Ecto neural progenitor cell (in vitro differentiated cells): ENCODE data around the gene RBBP4.
A peak's percentile ranks its signal among the peaks of the same experiment; 100 is the strongest.
"Not testable (repeated sequence)": the region's sequence is repeated elsewhere in the genome, so short reads cannot be mapped to it uniquely, and the experiment has no call there.

Experiments used
- DNase-seq: peaks from one replicate; pipeline ENCODE4 v3.0.0-alpha.2; 2018; ENCODE audit warnings: low spot score

RBBP4 gene

DNA sequence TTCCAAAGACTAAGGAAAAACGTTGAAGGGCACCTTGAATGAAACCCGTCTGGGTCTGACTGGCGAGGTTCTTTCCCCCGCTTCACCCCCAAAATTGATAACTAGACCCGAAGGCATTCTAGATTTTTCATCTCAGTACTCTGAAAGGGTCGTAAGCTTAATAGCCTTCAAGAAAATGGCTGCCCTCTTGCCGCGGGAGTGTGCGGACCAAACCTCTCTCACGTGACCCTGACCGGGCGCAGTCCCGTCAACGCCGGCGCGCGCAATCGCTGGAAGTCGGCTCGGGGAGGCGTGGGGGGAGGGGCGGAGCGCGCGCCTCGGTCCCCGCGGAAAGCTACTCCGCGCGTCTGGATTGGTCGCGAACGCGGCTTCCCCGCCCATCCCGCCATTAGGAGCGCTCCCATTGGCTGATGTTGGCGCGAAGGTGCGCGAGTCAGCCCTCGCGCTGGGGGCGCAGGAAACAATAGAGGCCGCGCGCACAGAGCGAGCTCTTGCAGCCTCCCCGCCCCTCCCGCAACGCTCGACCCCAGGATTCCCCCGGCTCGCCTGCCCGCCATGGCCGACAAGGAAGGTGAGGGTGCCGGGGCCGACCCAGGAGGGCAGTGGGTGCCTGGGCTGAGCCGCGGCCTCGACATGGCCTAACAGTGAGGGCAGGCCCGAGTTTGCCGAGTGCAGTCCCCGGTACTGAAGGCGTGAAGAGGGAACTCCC lies at the start of gene RBBP4:
Gene RBBP4 (plus strand): TSS at position 457 of the 709 bp plus-strand sequence. CDS start 99 bp downstream, at position 556.
- DNase-seq: peak; percentile 99

DNA sequence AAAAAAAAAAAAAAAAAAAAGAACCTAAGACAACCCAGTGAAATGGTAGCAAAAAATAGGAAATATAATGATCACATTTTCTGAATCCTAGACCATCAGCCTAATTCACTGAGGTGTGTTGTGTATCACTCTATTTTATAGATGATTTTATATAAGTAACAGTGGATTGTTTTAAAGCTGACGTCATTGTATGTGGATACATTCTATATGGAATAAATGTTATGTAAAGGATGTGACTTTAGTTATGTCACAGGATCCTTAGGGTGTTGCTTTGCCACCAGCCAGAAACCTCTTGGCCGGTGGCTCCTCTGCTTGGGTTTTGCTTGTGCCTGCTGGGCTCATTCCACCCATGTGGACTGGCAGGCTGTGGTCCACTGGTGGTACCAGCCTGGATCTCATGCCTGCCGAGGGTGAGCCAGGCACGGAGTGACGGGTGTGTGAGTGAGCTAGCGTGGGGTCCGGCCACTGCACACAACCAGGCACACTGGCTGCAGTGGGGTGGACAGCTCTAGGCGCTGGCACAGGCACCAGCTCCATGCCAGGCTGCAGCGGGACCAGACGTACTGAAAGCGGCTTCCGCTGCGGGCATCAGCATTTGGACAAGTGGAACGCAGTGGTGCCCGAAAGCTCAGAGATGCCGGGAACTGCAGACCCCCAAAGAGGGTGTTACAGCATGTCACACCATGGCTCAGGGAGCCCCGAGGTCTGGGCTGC lies 45.1 kb upstream of the RBBP4 start:
- no peak for DNase-seq

DNA sequence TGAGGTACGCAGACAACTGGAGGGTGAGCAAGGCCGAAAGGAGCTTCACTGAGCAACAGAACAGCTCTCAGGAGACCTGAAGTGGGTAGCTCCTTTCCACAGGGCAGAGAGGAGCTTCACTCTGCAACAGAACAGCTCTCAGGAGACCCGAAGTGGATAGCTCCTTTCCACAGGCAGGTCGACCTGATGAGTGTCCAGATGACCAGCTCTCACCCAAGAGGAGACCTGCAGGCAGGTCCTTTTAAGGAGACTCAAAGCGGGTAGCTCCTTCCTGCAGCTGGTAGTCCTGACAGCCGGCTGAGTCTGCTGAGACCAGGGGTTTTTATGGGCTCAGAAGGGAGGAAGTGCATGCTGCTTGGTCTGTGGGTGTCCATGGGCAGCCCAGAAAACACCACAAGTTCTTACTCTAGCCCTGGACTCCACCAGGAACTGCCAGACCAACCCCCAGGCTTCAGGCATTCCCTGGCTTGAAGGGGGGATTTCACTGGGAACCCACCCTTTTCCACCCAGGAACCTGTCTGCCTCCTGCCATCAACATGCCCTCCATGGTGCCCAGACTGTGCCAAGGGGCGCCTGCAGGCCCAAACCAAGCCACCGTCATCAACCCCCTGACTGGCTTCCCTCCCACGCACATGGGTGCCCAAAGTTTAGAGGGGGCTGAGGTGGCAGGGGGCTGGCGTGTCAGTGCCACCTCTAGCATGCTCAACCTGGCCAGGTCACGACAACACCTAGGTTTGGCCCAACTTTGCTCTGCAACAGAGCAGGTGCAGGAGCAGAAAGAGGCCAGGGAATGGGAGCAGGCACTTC lies 44.2 kb upstream of the RBBP4 start:
- DNase-seq: no peak

DNA sequence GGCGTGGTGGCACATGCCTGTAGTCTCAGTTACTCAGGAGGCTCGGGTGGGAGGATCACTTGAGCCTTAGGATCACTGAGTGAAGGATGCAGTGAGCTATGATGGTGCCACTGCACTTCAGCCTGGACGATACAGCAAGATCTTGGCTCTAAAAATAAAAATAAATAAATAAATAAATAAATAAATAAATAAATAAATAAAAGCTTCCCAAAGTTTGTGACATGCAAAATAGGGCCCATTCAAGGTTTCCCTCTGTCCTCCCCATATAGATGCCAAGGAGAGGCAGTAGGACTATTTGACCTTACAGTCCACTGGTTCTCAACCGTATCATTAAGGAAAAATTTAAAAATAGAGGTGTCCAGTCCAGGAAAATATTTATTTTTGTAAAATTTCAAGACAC lies 41.8 kb upstream of the RBBP4 start:
- DNase-seq: no peak

DNA sequence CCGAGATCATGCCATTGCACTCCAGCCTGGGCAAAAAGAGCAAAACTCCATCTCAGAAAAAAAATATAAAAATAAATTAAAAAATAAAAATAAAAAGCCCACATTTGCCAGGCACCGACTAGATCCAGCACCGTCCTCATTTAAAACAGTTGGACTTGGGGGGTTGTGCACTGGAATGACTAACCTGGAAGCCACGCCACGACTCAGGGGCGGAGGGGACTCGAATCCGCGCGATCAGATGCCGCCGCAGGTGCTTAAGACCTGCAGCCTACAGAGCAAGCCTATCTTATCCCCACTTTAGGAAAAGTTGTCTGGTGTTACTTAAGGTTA lies 39.2 kb upstream of the RBBP4 start:
- no peak for DNase-seq

DNA sequence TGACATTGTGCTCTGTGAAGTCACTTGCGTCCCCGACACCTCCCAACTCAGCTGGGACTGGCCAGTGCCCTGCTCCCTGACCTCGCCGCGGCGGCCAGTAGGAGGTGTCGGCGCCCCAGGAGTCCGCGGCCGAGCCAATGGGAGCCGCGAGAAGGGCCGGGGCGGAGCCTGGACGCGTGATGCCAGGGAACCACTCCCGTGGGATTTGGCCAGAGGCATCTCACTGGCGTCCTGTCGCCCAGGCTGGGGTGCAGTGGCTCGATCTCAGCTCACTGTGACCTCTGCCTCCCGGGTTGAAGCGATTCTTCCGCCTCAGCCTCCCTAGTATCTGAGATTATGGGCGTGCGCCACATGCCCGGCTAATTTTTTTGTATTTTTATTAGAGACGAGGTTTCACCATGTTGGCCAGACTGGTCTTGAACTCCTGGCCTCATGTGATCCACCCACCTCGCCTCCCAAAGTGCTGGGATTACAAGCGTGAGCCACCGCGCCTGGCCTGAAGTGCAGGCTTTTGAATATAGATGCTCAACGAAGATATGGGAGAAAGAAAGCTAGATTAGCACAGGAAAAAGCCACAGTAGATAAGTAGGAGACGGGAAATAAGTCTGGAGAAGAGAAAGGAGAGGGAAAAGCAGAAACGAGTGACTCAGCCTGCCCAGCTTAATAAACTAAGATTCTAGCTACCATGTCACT lies 38.7 kb upstream of the RBBP4 start:
- peak; percentile 92 for DNase-seq

DNA sequence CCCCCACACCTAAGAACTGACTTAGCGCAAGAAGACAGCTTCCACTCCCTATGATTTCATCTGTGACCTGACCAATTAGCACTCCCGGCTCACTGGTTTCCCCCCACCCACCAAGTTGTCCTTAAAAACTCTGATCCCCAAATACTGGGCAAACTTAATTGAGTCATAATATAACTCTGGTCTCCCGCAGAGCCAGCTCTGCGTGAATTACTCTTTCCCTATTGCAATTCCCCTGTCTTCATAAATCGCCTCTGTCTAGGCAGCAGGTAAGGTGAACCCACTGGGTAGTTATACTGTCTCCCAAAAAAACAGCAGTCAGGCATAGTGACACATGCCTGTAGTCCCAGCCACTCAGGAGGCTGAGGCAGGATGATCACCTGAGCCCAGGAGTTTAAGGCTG lies 37.5 kb upstream of the RBBP4 start:
- no peak for DNase-seq

DNA sequence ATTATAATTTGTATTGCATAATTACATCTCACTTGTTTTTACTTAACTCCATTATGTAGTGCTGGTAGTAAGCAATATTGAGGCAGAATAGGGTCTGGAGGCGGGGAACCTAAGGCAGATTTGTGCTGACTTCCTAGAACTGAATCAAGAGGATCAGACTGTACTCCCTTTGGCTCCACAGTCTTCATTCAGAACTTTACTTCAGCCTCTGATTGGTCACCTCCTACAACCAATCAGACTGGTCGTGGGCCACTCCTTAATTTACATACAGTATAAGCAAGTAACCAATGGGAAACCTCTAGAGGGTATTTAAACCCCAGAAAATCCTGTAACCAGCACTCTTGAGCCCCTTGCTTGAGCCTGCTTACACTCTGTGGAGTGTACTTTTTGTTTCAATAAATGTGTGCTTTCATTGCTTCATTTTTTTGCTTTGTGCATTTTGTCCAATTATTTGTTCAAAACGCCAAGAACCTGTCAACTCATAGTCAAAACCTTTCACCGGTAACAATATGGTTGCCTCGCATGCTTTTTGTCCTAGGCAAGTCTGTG lies 32.3 kb upstream of the RBBP4 start:
- DNase-seq: no peak

DNA sequence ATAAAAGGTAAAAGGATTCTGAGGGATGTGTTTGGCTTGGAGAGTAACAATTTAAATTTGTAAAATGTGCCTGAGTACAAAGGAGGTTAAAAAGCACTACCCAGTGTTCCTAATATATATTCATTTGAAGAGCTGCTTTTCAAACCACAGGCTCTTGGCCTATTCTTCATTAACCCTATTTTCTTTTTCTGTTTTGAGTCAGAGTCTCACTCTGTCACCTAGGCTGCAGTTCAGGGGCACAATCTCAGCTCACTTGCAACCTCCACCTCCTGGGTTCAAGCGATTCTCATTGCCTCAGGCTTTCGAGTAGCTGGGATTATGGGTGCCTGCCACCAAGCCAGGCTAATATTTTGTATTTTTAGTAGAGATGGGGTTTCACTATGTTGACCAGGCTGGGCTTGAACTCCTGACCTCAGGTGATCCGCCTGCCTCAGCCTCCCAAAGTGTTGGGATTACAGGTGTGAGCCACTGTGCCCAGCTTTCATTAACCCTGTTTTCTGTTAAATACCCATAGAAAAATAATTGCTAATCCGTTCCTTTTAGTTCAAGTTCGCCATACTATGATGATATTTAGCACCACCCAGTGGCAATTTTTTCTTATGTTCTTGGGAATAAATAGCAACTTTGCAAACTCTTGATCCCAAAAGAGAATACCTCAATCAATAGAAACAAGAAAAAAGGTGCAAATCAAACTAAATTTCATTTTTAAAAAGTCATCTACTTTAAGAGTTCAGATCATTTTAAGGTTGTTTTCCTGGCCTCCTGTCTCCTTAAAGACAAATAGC lies 31.1 kb upstream of the RBBP4 start:
- no peak for DNase-seq

DNA sequence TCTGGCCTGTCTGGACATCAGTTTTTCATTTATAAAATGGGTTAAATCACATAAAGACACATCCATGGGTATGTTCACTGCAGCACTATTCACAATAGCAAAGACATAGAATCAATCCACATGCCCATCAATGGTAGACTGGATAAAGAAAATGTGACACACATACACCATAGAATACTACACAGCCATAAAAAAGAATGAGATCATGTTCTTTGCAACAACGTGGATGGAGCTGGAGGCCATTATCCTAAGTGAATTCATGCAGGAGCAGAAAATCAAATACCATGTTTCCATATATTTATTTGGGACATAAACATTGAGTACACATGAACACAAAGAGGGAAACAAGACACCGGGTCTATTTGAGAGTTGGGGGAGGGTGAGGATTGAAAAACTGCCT lies 28.8 kb upstream of the RBBP4 start:
- no peak for DNase-seq

DNA sequence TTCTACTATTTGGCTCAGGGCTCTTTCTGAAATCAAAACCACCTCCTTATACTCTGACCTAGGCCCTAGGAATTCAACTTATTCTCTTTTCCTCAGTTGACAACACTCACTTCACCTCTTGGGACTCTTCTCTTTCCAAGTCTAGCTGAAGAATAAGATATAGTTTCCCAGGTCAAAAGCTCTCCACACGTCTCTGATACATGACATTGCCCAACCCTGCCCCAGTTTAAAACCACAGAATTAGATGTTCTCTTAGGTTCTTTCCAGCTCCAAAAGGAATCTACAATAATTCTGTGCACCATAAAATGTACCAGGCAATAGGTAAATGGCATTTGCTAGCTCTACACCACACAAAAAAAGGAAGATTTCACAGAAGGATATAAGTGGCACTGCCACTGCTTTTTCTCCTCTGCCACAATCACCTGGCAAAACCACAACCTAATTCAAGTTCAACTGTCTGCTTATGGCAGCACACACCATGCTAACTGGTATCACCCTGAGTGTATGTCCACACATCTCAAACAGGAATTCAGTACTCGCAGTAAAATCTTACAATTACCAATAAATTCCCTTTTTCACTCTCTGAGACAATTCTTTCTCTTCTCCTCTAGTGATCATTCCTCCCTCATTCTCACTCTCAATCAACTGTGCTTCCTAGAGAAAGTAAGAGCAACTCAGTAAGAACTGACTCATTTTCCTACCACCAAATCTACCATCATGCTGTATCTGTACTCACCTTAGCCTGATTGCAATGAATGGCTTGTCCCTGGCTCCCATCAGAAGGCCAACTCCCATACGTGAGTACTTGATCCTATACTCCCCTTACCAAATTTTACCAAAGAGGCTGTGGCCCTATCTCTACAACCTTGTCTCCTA lies 28.0 kb upstream of the RBBP4 start:
- DNase-seq: no peak

DNA sequence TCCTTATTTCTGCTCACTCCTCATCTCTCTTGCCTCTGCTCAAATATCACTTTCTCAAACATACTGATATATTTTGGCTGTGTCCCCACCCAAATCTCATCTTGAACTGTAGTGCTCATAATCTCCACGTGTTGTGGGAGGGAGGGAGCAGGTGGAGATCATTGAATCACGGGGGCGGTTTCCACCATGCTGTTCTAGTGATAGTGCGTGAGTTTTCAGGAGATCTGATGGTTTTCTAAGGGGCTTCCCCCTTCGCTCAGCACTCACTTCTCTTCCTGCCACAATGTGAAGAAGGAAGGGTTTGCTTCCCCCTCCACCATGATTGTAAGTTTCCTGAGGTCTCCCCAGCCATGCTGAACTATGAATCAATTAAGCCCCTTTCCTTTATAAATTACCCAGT lies 27.2 kb upstream of the RBBP4 start:
- no peak for DNase-seq

DNA sequence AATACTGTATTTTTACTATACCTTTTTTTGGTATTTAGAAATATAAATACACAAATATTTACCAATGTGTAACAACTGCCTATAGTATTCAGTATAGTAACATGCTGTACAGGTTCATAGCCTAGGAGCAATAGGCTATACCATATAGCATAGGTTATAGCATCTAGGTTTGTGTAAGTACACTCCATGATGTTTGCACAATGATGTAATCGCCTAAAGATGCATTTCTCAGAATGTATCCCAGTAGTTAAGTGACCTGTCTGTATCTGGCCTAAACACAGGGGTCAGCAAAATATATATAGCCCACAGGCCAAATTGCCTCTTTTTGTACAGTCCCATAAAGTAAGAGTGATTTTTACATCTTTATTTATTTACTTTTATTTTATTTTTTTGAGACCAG lies 24.8 kb upstream of the RBBP4 start:
- no peak for DNase-seq

DNA sequence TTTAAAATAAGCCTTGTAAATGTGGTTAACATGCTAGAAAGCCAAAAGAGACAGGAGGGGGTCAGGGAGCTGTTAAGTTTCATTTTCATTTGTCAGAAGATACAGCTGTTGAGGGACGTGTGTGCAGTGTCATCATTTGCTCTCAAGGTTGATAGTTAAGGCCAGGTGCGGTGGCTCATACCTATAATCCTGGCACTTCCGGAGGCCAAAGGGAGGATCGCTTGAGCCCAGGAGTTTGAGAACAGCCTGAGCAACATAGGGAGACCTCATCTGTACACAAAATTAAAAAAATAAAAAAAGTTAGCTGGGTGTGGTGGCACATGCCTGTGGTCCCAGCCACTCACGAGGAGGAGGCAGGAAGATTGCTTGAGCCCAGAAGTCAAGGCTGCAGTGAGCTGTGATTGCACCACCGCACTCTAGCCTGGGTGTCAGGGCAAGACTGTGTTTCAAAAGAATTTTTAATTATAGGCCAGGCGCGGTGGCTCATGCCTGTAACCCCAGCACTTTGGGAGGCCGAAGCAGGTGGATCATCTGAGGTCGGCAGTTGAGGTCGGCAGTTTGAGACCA lies 23.3 kb upstream of the RBBP4 start:
- no peak for DNase-seq

DNA sequence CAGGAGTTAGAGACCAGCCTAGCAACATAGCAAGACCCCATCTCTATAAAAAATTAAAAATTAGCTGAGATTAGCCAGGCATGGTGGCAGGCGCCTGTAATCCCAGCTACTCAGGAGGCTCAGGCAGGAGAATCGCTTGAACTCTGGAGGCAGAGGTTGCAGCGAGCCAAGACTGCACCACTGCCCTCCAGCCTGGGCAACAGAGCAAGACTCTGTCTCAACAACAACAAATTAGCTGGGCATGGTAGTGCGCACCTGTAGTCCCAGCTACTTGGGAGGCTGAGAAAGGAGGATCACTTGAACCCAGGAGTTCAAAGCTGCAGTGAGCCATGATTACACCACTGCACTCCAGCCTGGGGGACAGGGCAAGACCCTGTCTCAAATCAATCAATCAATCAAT lies 20.8 kb upstream of the RBBP4 start:
- not testable (repeated sequence) for DNase-seq

DNA sequence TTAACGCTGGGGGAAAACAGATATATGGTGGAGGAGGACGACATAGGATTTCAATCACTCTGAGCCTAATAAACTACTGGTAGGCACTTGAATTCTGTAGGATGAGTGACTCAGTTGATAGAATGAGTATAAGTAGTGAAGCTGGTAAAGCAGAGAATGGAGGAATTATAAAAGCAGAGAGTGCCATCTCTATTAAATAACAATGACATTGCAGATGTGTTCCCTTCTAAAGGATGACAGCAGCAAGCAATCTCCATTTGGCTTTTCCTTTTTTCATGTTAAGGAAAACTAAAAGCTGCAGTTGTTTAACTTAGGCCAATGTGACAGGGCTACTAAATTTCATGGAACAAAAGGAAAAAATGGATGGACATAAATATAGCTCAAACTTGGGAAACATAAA lies 18.2 kb upstream of the RBBP4 start:
- DNase-seq: no peak

DNA sequence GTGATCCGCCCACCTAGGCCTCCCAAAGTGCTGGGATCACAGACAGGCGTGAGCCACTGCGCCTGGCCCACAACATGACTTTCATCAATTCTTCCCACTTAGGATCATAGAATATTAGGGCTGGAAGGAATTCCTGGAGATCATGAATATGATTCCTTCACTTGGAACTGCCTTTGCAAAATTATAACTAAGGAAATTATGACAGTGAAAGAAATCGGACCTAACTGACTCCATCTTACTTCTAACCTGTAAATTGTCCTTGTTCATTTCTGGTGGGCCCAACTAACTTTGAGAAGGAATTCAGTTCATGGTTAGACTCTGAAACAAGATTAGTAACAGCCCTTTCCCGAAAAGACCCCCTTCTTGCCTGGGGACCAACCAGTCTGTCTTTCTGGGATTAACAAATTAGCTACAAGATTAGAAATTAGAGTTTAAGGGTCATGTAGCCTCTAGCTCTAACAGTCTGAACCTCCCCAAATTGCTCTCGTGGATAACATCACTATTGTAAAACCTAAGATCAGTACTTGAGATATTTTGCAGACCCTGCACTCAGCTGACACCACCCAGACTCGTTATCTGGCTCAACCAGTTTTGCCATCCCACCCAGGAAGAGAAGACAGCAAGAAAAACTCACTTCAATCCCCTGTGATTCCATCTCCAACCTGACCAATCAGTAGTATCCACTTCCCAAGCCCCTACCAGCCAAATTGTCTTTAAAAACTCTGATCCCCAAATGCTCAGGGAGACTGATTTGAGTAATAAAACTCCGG lies 15.3 kb upstream of the RBBP4 start:
- no peak for DNase-seq

DNA sequence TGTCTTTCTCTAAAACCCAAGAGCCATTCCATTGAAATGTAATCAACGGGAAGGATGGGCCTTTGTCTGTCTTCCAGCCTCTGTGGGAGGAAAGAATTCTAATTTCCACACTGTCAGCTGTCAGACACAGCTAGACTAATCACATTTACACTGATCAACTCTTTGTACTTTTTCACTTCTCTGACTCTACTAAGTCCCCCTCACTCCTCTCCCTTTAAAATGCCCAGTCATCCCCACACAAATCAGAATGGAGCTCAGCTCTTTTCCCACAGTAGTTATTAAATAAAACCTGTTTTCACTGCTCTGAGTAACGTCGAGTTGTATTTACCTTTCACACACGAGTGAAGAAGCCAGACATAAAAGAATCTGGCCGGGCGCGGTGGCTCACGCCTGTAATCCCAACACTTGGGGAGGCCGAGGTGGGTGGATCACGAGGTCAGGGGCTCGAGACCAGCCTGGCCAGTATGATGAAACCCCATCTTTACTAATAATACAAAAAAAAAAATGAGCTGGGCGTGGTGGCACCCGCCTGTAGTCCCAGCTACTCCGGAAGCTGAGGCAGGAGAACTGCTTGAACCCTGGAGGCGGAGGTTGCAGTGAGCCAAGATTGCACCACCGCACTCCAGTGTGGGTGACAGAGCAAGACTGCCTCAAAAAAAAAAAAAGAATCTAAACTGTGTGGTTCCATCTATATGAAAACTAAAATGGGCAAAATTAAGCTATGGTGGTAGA lies 13.9 kb upstream of the RBBP4 start:
- DNase-seq: peak; percentile 52
